NCI-H460 (cell line): ENCODE results near the gene NRAP. TPM values are rescaled to one million over a fixed set of nuclear protein-coding genes. Genes with fewer than 3 reads are reported as not detected.

Experiments used
- DNase-seq: peaks from one replicate; pipeline ENCODE4 v3.0.0-alpha.2; 2016; ENCODE audit warnings: low read depth; ENCODE audit errors: extremely low read depth
- total RNA-seq: library from RNA; depleted of rRNA; stranded (reverse); fragments of >200 nt; shearing (Covaris generic); gene quantifications from 2 replicates; pipeline ENCODE4 v1.2.3, GENCODE V29; 2014

NRAP gene
- total RNA-seq, 1 experiment from 2014 or later, result 3.0 TPM

- DNase-seq, result peak; percentile 74
These were observed 100.3 kb downstream of the NRAP start for GRCh38 chr10:113563306-113564088.

GRCh38 chr10:113562704-113563103, 101.1 kb downstream of the NRAP start:
- no peak for DNase-seq

- no peak for DNase-seq
These were observed 101.8 kb downstream of the NRAP start for GRCh38 chr10:113562069-113562468.

GRCh38 chr10:113561214-113561613, 102.6 kb downstream of the NRAP start:
- DNase-seq, result no peak

- no peak for DNase-seq
These were observed 103.8 kb downstream of the NRAP start for GRCh38 chr10:113560071-113560470.

GRCh38 chr10:113557903-113558321, 105.9 kb downstream of the NRAP start:
- no peak for DNase-seq

- no peak for DNase-seq
These were observed 106.4 kb downstream of the NRAP start for GRCh38 chr10:113557424-113557862.

- DNase-seq, result no peak
These were observed 108.1 kb downstream of the NRAP start for GRCh38 chr10:113555751-113556150.

GRCh38 chr10:113555245-113555644, 108.6 kb downstream of the NRAP start:
- no peak for DNase-seq

- no peak for DNase-seq
These were observed 109.6 kb downstream of the NRAP start for GRCh38 chr10:113554214-113554613.

GRCh38 chr10:113553149-113553548, 110.7 kb downstream of the NRAP start:
- no peak for DNase-seq

- no peak for DNase-seq
These were observed 111.1 kb downstream of the NRAP start, which contains the start of gene HABP2 for GRCh38 chr10:113552701-113553100. Gene HABP2, plus strand, starts transcription at chr10:113553053. Its CDS starts 69 bp downstream, at chr10:113553122.

GRCh38 chr10:113552014-113552413, 111.8 kb downstream of the NRAP start:
- DNase-seq, result no peak

- no peak for DNase-seq
These were observed 113.5 kb downstream of the NRAP start for GRCh38 chr10:113550365-113550764.

GRCh38 chr10:113549856-113550255, 114.0 kb downstream of the NRAP start:
- no peak for DNase-seq

- no peak for DNase-seq
These were observed 116.4 kb downstream of the NRAP start for GRCh38 chr10:113547426-113547825.

GRCh38 chr10:113544392-113544791, 119.4 kb downstream of the NRAP start:
- no peak for DNase-seq

- DNase-seq, result no peak
These were observed 120.5 kb downstream of the NRAP start for GRCh38 chr10:113543107-113543955.

- no peak for DNase-seq
These were observed 122.3 kb downstream of the NRAP start for GRCh38 chr10:113541549-113541927.

GRCh38 chr10:113540845-113541548, 122.8 kb downstream of the NRAP start:
- no peak for DNase-seq

- DNase-seq, result no peak
These were observed 124.1 kb downstream of the NRAP start for GRCh38 chr10:113539789-113540188.
